ENCODE results near the gene ILRUN. TPM values are rescaled to one million over a fixed set of nuclear protein-coding genes. Genes with fewer than 3 reads are reported as not detected.

The ILRUN gene
- total and polyA plus RNA-seq, 9 of the 15 experiments (the other 6 are each of a cell fraction or from before 2014, with no cell fraction given): 24.9 to 78.9 (median 53.4) TPM

GRCh38 chr6:34723203-34723602, 26.6 kb upstream of the ILRUN start (continued):
- TF ChIP-seq TBP (optimal IDR thresholded peaks at IDR 0.05; ENCODE audit: low read depth, low read length): peak; percentile 16
- TF ChIP-seq SMARCA4 (IDR thresholded peaks at IDR 0.05): 0 out of 2 replicates have a peak, but pooled peaks have one; percentile 41
- peak; percentile 79; the same call in 1 of the 2 replicates for TF ChIP-seq MAFF (IDR thresholded peaks at IDR 0.05; ENCODE audit: low read length)
- peak; percentile 90 for TF ChIP-seq MAFG (tag; conservative IDR thresholded peaks at IDR 0.05)
- TF ChIP-seq KLF13 (tag; IDR thresholded peaks at IDR 0.05; ENCODE audit: borderline replicate concordance, low read depth): no peak
- TF ChIP-seq MNT (conservative IDR thresholded peaks at IDR 0.05): no peak; a peak in 1 of 4 replicates
- no peak for TF ChIP-seq MEF2D (tag; conservative IDR thresholded peaks at IDR 0.05; ENCODE audit: low read depth)
- no peak for TF ChIP-seq ARHGAP35 (IDR thresholded peaks at IDR 0.05; ENCODE audit: partially characterized antibody)
- no peak for TF ChIP-seq POLR2G (IDR thresholded peaks at IDR 0.05; ENCODE audit: low read depth, low read length)
- peak; percentile 94 for TF ChIP-seq NFE2 (IDR thresholded peaks at IDR 0.05; ENCODE audit: low read depth)
- no peak for TF ChIP-seq CREB1 (IDR thresholded peaks at IDR 0.05)
- TF ChIP-seq CREB1 (CRISPR knock-in tag; IDR thresholded peaks at IDR 0.05): no peak
- TF ChIP-seq ID3 (CRISPR knock-in tag; IDR thresholded peaks at IDR 0.05): no peak
- TF ChIP-seq ID3 (tag; IDR thresholded peaks at IDR 0.05): no peak
- TF ChIP-seq ZNF431 (CRISPR knock-in tag; IDR thresholded peaks at IDR 0.05): no peak
- TF ChIP-seq NCOA1 (IDR thresholded peaks at IDR 0.05; ENCODE audit: low read depth): no peak
- no peak for TF ChIP-seq BHLHE40 (IDR thresholded peaks at IDR 0.05; ENCODE audit: low read length)
- peak; percentile 27 to 39; a peak in 2 of 4 replicates for TF ChIP-seq KDM1A (IDR thresholded peaks at IDR 0.05)
- no peak for TF ChIP-seq ZKSCAN8 (CRISPR knock-in tag; IDR thresholded peaks at IDR 0.05)
- no peak for TF ChIP-seq NCOR1 (IDR thresholded peaks at IDR 0.05)
- TF ChIP-seq ZNF3 (CRISPR knock-in tag; IDR thresholded peaks at IDR 0.05): no peak
- TF ChIP-seq MAFK (IDR thresholded peaks at IDR 0.05; ENCODE audit: low read length): peak; percentile 64
- TF ChIP-seq TSHZ1 (CRISPR knock-in tag; IDR thresholded peaks at IDR 0.05): no peak
- TF ChIP-seq DPF2 (IDR thresholded peaks at IDR 0.05): 0 out of 2 replicates have a peak, but pooled peaks have one; percentile 50
- no peak for TF ChIP-seq TAF1 (IDR thresholded peaks at IDR 0.05; ENCODE audit: control insufficient read depth, extremely low read depth, insufficient read depth, low read length, severe bottlenecking)
- TF ChIP-seq ZNF24 (IDR thresholded peaks at IDR 0.05): no peak
- no peak for TF ChIP-seq CBX8 (IDR thresholded peaks at IDR 0.05; ENCODE audit: borderline replicate concordance, extremely low read depth, low read depth, low read length, poor library complexity, severe bottlenecking)
- 0 out of 2 replicates have a peak, but pooled peaks have one; percentile 21 for TF ChIP-seq SMARCE1 (IDR thresholded peaks at IDR 0.05)

Data from K562 (cell line).